ELF-1 (cell line): ENCODE data around the gene SPTBN1.
A peak's percentile ranks its signal among the peaks of the same experiment; 100 is the strongest.
"Not testable (repeated sequence)": the region's sequence is repeated elsewhere in the genome, so short reads cannot be mapped to it uniquely, and the experiment has no call there.

Experiments used
- DNase-seq: peaks from one replicate; pipeline ENCODE4 v3.0.0-alpha.2; 2016; ENCODE audit warnings: low read depth, low spot score

Gene SPTBN1

GRCh38 chr2:54671010-54671409, 214.9 kb downstream of the SPTBN1 start:
- no peak for DNase-seq

- DNase-seq, result no peak
These were observed 215.9 kb downstream of the SPTBN1 start for GRCh38 chr2:54671875-54672589.

GRCh38 chr2:54672590-54673456, 216.7 kb downstream of the SPTBN1 start:
- DNase-seq, result peak; percentile 36

- no peak for DNase-seq
These were observed 217.4 kb downstream of the SPTBN1 start for GRCh38 chr2:54673501-54673998.

GRCh38 chr2:54675281-54675680, 219.2 kb downstream of the SPTBN1 start:
- no peak for DNase-seq

GRCh38 chr2:54675738-54676137, 219.6 kb downstream of the SPTBN1 start:
- no peak for DNase-seq

- no peak for DNase-seq
These were observed 220.5 kb downstream of the SPTBN1 start for GRCh38 chr2:54676656-54677055.

GRCh38 chr2:54677476-54678265, 221.5 kb downstream of the SPTBN1 start:
- no peak for DNase-seq

- DNase-seq, result no peak
These were observed 222.6 kb downstream of the SPTBN1 start for GRCh38 chr2:54678719-54679118.

GRCh38 chr2:54680397-54681041, 224.4 kb downstream of the SPTBN1 start:
- no peak for DNase-seq

- no peak for DNase-seq
These were observed 225.3 kb downstream of the SPTBN1 start for GRCh38 chr2:54681416-54681815.

- DNase-seq, result no peak
These were observed 227.5 kb downstream of the SPTBN1 start for GRCh38 chr2:54683596-54683995.

- no peak for DNase-seq
These were observed 229.2 kb downstream of the SPTBN1 start for GRCh38 chr2:54685263-54685775.

- DNase-seq, result no peak
These were observed 231.5 kb downstream of the SPTBN1 start for GRCh38 chr2:54687595-54688152.

GRCh38 chr2:54691445-54692135, 235.5 kb downstream of the SPTBN1 start:
- DNase-seq, result no peak

- no peak for DNase-seq
These were observed 236.4 kb downstream of the SPTBN1 start for GRCh38 chr2:54692556-54692955.

GRCh38 chr2:54695378-54695777, 239.3 kb downstream of the SPTBN1 start:
- no peak for DNase-seq

- DNase-seq, result no peak
These were observed 241.8 kb downstream of the SPTBN1 start for GRCh38 chr2:54697934-54698333.

- not testable (repeated sequence) for DNase-seq
These were observed 242.8 kb downstream of the SPTBN1 start for GRCh38 chr2:54698926-54699325.

GRCh38 chr2:54699665-54700064, 243.5 kb downstream of the SPTBN1 start:
- DNase-seq, result no peak
